K562 (cell line): ENCODE measurements around the gene ZNF439. TPM values are rescaled to one million over a fixed set of nuclear protein-coding genes. Genes with fewer than 3 reads are reported as not detected.
A peak's percentile ranks its signal among the peaks of the same experiment; 100 is the strongest.

Source experiments
- EWSR1 ChIP-seq: fragments of 450-650 bp; IDR thresholded peaks from 2 replicates; pipeline ENCODE4 v1.6.1; 2018; ENCODE audit warnings: borderline replicate concordance, mild to moderate bottlenecking, low read depth, moderate library complexity; ENCODE audit not compliant: partially characterized antibody
- IFI16 ChIP-seq: fragments of 250-450 bp; sonication (Bioruptor Pico); IDR thresholded peaks from 2 replicates; pipeline ENCODE4 v2.1.2; 2022; ENCODE audit warnings: mild to moderate bottlenecking, inconsistent platforms
- JUN ChIP-seq, 2 experiments: sonication (generic) in 1 of 2; formaldehyde crosslinking in 1 of 2; IDR thresholded peaks; 2 replicates each; pipeline versions ENCODE4 v1.6.1 to v1.8.0; 2012 to 2022; ENCODE audit warnings: borderline replicate concordance in 2 of 2, mild to moderate bottlenecking in 2 of 2, improper control_type of control experiment in 1 of 2, low read depth in 1 of 2, low read length in 1 of 2, missing genetic modification reagents in 1 of 2
- PHB2 ChIP-seq: fragments of 450-650 bp; IDR thresholded peaks from 2 replicates; pipeline ENCODE4 v1.6.1; 2017; ENCODE audit warnings: low read depth
- POLR2AphosphoS5 ChIP-seq: IDR thresholded peaks from 2 replicates; pipeline ENCODE4 v1.6.1; 2011; ENCODE audit warnings: mild to moderate bottlenecking, low read depth, low read length, moderate library complexity; ENCODE audit not compliant: control insufficient read depth, insufficient read depth
- SMC3 ChIP-seq: conservative IDR thresholded peaks from 2 replicates; pipeline ENCODE4 v1.6.1; 2011; ENCODE audit warnings: low read depth, low read length, improper control_type of control experiment; ENCODE audit not compliant: insufficient read depth
- SP2 ChIP-seq: IDR thresholded peaks from 2 replicates; pipeline ENCODE4 v1.6.1; 2011; ENCODE audit warnings: mild to moderate bottlenecking, low read depth, low read length, moderate library complexity; ENCODE audit not compliant: poor library complexity, severe bottlenecking; ENCODE audit errors: extremely low read depth
- SPI1 ChIP-seq: IDR thresholded peaks from 2 replicates; pipeline ENCODE4 v1.6.1; 2011; ENCODE audit warnings: low read depth, low read length, control low read depth, borderline replicate concordance
- ZFP1 ChIP-seq: fragments of 450-650 bp; formaldehyde crosslinking; IDR thresholded peaks from 2 replicates; pipeline ENCODE4 v1.4.0; 2020; ENCODE audit warnings: mild to moderate bottlenecking, mixed read lengths
- ZNF12 ChIP-seq: sonication (generic); formaldehyde crosslinking; IDR thresholded peaks from 2 replicates; pipeline ENCODE4 v1.4.0; 2020; ENCODE audit warnings: mild to moderate bottlenecking, missing genetic modification reagents
- polyA plus RNA-seq, 8 experiments: library from polyadenylated mRNA; depleted of rRNA in 4 of 8; stranded (reverse) in 5 of 8; unstranded in 3 of 8; fragments of >200 nt; fragmentation: Nextera tagmentation in 2 of 8; fragmentation: Illumina TruSeq in 1 of 8; extraction: Ambion mirVana in 2 of 8; extraction: Trizol in 1 of 8; gene quantifications; 2 replicates each; pipeline versions ENCODE4 v1.2.1 to v1.2.3, GENCODE V29; 2011 to 2014; ENCODE audit warnings: inconsistent platforms in 1 of 8, missing spikeins in 1 of 8
- total RNA-seq, 7 experiments: library from RNA; depleted of rRNA in 6 of 7; stranded (reverse); fragments of >200 nt in 6 of 7; fragmentation: Illumina TruSeq in 2 of 7; extraction: Trizol in 2 of 7; gene quantifications; 2 replicates each; pipeline versions ENCODE4 v1.2.1 to v1.2.3, GENCODE V29; 2011 to 2021; ENCODE audit warnings: low replicate concordance in 1 of 7
- TF ChIP-seq, protein P1 (sequence below): fragments of 250-450 bp; sonication (Bioruptor Pico); IDR thresholded peaks from 2 replicates; pipeline ENCODE4 v1.5.1; 2021; ENCODE audit warnings: mild to moderate bottlenecking
- TF ChIP-seq, protein P2 (sequence below), 3 experiments: fragments of 200-800 bp in 1 of 3; fragments of 250-450 bp in 1 of 3; fragments of 450-650 bp in 1 of 3; sonication (Bioruptor Pico) in 1 of 3; sonication (Bioruptor generic) in 1 of 3; formaldehyde crosslinking in 1 of 3; IDR thresholded peaks; 2 replicates each; pipeline versions ENCODE4 v1.6.1 to v1.8.0; 2016 to 2022; ENCODE audit warnings: mild to moderate bottlenecking in 2 of 3, missing genetic modification characterization in 2 of 3, missing compliant biosample characterization in 1 of 3, moderate library complexity in 1 of 3
- TF ChIP-seq, protein P3 (sequence below): IDR thresholded peaks from 3 replicates; pipeline ENCODE4 v1.6.1; 2011; ENCODE audit warnings: borderline replicate concordance, mild to moderate bottlenecking; ENCODE audit not compliant: insufficient read length, insufficient read depth
- TF ChIP-seq, protein P4 (sequence below): IDR thresholded peaks from 2 replicates; pipeline ENCODE4 v1.6.1; 2012; ENCODE audit warnings: low read depth, low read length, improper control_type of control experiment, borderline replicate concordance
- TF ChIP-seq, protein P5 (sequence below): sonication (generic); formaldehyde crosslinking; IDR thresholded peaks from 2 replicates; pipeline ENCODE4 v1.4.0; 2020; ENCODE audit warnings: mild to moderate bottlenecking, missing genetic modification reagents

Gene ZNF439
- total and polyA plus RNA-seq, 9 of the 15 experiments (the other 6 are each of a cell fraction or from before 2014, with no cell fraction given), result 0.04 to 0.18 (median 0.10) TPM; not detected in 3

DNA sequence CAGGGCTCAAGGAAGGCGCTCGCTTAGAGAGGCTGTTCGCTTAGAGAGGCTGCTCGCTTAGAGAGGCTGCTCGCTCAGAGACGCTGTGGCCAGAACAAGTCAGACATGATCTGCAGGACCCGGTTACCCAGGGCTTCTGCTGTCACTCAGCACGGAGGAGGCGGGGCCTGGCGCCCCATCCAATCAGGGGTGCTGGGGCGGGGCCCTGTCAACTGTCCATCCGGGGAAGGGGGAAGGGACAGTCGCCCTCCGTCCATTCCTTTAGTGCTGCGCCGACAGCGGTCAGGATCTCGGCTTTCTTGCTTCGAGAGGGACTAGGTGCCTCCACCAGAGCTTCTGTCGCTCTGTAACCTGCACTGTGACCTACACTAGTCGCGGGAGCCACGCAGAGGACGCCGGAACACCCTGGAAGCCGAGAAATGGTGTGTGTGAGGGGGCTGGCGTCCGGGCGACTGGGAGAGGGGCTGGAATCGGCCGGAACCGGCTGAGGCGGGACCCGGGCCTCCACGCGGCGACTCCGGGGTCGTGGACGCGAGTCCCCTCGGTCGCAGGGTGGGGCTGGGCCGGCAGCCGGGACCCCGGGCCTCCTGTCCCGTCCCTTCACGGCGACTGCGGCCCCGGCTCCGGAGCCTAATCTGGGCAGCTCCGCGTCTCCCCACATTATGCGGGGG, 34.4 kb upstream of the ZNF439 start, which contains the start of gene ZNF440 (continued):
- TF ChIP-seq, protein P1, sequence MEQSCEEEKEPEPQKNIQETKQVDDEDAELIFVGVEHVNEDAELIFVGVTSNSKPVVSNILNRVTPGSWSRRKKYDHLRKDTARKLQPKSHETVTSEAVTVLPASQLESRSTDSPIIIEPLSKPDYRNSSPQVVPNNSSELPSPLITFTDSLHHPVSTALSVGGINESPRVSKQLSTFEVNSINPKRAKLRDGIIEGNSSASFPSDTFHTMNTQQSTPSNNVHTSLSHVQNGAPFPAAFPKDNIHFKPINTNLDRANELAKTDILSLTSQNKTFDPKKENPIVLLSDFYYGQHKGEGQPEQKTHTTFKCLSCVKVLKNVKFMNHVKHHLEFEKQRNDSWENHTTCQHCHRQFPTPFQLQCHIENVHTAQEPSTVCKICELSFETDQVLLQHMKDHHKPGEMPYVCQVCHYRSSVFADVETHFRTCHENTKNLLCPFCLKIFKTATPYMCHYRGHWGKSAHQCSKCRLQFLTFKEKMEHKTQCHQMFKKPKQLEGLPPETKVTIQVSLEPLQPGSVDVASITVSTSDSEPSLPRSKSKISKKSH (CRISPR knock-in tag), result no peak
- TF ChIP-seq, protein P2, sequence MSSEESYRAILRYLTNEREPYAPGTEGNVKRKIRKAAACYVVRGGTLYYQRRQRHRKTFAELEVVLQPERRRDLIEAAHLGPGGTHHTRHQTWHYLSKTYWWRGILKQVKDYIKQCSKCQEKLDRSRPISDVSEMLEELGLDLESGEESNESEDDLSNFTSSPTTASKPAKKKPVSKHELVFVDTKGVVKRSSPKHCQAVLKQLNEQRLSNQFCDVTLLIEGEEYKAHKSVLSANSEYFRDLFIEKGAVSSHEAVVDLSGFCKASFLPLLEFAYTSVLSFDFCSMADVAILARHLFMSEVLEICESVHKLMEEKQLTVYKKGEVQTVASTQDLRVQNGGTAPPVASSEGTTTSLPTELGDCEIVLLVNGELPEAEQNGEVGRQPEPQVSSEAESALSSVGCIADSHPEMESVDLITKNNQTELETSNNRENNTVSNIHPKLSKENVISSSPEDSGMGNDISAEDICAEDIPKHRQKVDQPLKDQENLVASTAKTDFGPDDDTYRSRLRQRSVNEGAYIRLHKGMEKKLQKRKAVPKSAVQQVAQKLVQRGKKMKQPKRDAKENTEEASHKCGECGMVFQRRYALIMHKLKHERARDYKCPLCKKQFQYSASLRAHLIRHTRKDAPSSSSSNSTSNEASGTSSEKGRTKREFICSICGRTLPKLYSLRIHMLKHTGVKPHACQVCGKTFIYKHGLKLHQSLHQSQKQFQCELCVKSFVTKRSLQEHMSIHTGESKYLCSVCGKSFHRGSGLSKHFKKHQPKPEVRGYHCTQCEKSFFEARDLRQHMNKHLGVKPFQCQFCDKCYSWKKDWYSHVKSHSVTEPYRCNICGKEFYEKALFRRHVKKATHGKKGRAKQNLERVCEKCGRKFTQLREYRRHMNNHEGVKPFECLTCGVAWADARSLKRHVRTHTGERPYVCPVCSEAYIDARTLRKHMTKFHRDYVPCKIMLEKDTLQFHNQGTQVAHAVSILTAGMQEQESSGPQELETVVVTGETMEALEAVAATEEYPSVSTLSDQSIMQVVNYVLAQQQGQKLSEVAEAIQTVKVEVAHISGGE (CRISPR knock-in tag; IDR thresholded peaks at IDR 0.05), result peak in 1 of 3 experiments; percentile 26; a peak in 1 of 6 replicates
- TF ChIP-seq SPI1 (no peak), JUN (IDR thresholded peaks at IDR 0.05; ENCODE audit: borderline replicate concordance, low read depth, low read length) (no peak), JUN (CRISPR knock-in tag; IDR thresholded peaks at IDR 0.05; ENCODE audit: borderline replicate concordance) (no peak), POLR2AphosphoS5 (peak; percentile 94), SMC3 (no peak), ZFP1 (no peak), EWSR1 (no peak), SP2 (peak; percentile 30), PHB2 (no peak), ZNF12 (no peak), IFI16 (CRISPR knock-in tag) (no peak)
- TF ChIP-seq, protein P3, sequence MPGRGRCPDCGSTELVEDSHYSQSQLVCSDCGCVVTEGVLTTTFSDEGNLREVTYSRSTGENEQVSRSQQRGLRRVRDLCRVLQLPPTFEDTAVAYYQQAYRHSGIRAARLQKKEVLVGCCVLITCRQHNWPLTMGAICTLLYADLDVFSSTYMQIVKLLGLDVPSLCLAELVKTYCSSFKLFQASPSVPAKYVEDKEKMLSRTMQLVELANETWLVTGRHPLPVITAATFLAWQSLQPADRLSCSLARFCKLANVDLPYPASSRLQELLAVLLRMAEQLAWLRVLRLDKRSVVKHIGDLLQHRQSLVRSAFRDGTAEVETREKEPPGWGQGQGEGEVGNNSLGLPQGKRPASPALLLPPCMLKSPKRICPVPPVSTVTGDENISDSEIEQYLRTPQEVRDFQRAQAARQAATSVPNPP, result no peak
- TF ChIP-seq, protein P4, sequence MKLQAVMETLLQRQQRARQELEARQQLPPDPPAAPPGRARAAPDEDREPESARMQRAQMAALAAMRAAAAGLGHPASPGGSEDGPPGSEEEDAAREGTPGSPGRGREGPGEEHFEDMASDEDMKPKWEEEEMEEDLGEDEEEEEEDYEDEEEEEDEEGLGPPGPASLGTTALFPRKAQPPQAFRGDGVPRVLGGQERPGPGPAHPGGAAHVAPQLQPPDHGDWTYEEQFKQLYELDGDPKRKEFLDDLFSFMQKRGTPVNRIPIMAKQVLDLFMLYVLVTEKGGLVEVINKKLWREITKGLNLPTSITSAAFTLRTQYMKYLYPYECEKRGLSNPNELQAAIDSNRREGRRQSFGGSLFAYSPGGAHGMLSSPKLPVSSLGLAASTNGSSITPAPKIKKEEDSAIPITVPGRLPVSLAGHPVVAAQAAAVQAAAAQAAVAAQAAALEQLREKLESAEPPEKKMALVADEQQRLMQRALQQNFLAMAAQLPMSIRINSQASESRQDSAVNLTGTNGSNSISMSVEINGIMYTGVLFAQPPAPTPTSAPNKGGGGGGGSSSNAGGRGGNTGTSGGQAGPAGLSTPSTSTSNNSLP, result no peak
- TF ChIP-seq, protein P5, sequence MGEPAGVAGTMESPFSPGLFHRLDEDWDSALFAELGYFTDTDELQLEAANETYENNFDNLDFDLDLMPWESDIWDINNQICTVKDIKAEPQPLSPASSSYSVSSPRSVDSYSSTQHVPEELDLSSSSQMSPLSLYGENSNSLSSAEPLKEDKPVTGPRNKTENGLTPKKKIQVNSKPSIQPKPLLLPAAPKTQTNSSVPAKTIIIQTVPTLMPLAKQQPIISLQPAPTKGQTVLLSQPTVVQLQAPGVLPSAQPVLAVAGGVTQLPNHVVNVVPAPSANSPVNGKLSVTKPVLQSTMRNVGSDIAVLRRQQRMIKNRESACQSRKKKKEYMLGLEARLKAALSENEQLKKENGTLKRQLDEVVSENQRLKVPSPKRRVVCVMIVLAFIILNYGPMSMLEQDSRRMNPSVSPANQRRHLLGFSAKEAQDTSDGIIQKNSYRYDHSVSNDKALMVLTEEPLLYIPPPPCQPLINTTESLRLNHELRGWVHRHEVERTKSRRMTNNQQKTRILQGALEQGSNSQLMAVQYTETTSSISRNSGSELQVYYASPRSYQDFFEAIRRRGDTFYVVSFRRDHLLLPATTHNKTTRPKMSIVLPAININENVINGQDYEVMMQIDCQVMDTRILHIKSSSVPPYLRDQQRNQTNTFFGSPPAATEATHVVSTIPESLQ (CRISPR knock-in tag), result 0 out of 2 replicates have a peak, but pooled peaks have one; percentile 75
